Duodenal mucosa (tissue), 2 donors: ENCODE data around the gene VWA2.
"Not testable (repeated sequence)": the region's sequence is repeated elsewhere in the genome, so short reads cannot be mapped to it uniquely, and the experiment has no call there.

Source experiments
- H3K27ac ChIP-seq: one replicate; pipeline ENCODE4 v1.7.0; 2013; ENCODE audit warnings: low read depth, low read length
- H3K27me3 ChIP-seq, 2 donors: one replicate each; pipeline ENCODE4 v1.7.0; 2013; ENCODE audit warnings: low read length in 2 of 2, control low read depth in 1 of 2; ENCODE audit not compliant: insufficient read depth in 2 of 2, control insufficient read depth in 1 of 2
- H3K36me3 ChIP-seq, 2 donors: one replicate each; pipeline ENCODE4 v1.7.0; 2013; ENCODE audit warnings: low read length in 2 of 2, control low read depth in 1 of 2; ENCODE audit not compliant: insufficient read depth in 2 of 2, control insufficient read depth in 1 of 2
- H3K4me1 ChIP-seq, 2 donors: one replicate each; pipeline ENCODE4 v1.7.0; 2013; ENCODE audit warnings: low read length in 2 of 2, control low read depth in 1 of 2; ENCODE audit not compliant: insufficient read depth in 2 of 2, control insufficient read depth in 1 of 2
- H3K4me3 ChIP-seq, 2 donors: one replicate each; pipeline ENCODE4 v1.7.0; 2013; ENCODE audit warnings: low read length in 2 of 2, low read depth in 1 of 2
- H3K9ac ChIP-seq, 2 donors: one replicate each; pipeline ENCODE4 v1.7.0; 2013; ENCODE audit warnings: low read length in 2 of 2, low read depth in 1 of 2
- H3K9me3 ChIP-seq, 2 donors: one replicate each; pipeline ENCODE4 v1.7.0; 2013; ENCODE audit warnings: low read length in 2 of 2, control low read depth in 1 of 2; ENCODE audit not compliant: control insufficient read depth in 1 of 2

The VWA2 gene

DNA sequence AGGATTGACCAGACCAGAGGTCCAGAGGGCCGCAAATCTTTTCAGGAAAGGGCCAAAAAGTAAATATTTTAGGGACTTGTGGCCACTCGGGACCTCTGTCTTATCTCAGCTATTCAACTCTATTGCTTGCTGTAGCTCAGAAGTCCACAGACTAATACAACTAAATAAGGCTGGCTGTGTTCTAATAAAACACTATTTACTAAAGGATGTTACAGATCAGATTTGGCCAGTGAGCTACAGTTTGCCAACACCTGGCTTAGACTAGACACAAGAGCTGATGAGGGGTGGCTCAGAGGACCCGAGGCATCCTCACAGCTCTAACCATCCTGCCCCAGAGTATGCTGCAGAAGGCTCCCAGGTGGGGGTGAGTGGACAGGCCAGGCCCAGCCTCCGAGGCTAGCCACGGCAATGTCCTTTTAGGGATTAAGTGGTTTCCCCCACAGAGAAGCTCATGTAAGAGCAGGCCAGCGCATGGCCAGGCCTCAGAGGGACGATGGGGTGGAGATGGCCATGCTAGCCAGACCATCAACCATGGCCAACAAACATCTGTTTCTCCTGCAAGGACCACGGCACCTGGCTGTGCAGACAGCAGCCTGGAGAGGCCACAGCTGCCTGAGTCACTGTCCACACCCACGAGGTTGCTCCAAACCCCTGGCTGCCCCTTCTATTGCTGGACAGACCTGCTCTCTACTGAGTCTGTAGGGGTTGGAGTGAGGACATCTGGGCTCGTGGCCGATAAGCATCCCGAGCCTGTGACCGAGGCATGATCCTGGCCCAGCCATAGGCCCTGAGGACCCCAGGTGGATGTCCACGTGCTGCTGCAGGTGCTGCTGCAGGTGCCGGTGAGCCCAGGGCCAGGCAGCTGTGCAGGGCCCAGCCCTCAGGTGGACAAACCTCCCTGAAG lies 88.7 kb downstream of the VWA2 start:
- Histone ChIP-seq H3K27me3 (no peaks in the 10 kb centered on the region), H3K4me1 (no peaks in the 10 kb centered on the region), H3K9me3 (no peaks in the 10 kb centered on the region), H3K9ac (no peak overlapping the region), H3K27ac (no peak overlapping the region), H3K36me3 (no peaks in the 10 kb centered on the region), H3K4me3 (no peak overlapping the region)

DNA sequence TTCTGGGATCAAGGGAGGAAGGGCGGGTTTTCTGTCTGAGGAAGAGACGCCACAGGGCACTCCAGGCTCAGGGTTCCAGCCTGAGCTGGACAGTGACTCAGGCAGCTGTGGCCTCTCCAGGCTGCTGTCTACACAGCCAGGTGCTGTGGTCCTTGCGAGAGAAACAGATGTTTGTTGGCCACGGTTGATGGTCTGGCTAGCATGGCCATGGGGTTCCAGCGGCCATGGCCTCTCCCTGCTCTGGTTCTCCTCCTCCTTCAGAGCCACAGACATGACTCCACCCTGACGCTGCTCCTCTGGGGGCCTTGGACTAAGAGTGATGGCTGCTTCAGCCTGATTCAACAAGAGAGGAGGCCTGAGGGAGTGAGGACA lies 89.4 kb downstream of the VWA2 start:
- Histone ChIP-seq H3K27ac (no peak overlapping the region), H3K36me3 (no peaks in the 10 kb centered on the region)

DNA sequence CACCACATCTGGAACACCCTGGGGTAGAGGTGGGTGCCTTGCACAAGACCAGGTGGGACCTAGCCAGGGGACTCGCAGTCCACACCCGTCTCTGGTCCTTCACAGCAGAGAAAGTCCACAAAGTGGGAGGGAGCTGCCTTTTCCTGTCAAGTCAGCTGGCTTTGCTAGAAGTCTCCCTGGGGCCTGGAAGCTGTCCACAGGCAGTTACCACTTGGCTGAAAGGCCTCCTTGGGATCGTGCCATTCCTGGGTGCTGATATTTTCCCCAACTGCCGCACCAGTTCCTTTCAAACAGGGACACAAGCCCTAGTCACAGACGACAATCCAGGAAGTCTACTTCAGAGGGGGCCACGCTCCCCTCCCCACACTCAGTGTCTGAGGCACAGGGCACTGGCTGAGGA lies 89.8 kb downstream of the VWA2 start:
- no peaks in the 10 kb centered on the region for H3K27me3 ChIP-seq
- H3K36me3 ChIP-seq: no peaks in the 10 kb centered on the region
- no peak overlapping the region for H3K4me3 ChIP-seq
- no peaks in the 10 kb centered on the region for H3K4me1 ChIP-seq
- H3K27ac ChIP-seq: no peak overlapping the region
- H3K9ac ChIP-seq: no peak overlapping the region
- no peaks in the 10 kb centered on the region for H3K9me3 ChIP-seq

More for the DNA sequence above, 89.4 kb downstream of the VWA2 start:
- no peaks in the 10 kb centered on the region for H3K4me1 ChIP-seq
- H3K27me3 ChIP-seq: no peaks in the 10 kb centered on the region
- H3K4me3 ChIP-seq: no peak overlapping the region
- H3K9ac ChIP-seq: no peak overlapping the region
- H3K9me3 ChIP-seq: no peaks in the 10 kb centered on the region

DNA sequence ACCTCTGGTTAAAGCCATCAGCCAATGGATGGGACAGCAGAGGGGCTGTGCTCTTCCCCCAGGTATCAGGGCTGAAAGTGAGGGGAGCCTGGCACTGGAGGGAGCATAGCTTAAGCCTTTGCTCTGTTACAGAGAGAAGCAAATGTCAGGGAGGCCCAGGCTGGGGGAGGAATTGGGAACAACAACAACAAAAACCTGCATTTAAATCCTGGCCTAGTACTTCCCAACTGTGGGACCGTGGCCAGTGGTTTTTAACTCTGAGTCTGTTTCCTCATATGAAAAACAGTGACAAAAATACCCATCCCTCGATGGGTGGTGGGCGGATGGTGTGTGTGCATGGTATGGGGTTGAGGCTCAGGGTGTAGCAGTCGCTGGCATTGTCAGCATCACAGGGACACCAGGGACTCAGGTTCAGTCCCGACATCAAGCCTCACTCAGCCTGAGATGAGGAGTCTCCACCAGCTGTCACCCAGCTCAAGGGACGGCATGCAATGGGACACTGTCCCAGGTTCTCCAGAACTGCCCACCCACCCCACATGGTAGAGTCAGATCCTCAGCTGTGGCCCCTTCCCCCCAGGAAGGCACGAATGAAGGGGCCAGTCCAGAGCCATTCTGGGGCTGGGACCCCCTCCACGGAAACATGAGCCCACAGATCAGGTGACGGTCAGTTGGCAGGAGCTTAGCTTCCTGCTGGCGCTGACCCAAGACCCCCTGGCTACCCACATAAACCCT lies 90.7 kb downstream of the VWA2 start:
- Histone ChIP-seq H3K9ac (no peak overlapping the region), H3K4me1 (no peaks in the 10 kb centered on the region), H3K4me3 (no peak overlapping the region), H3K27ac (no peak overlapping the region), H3K36me3 (no peaks in the 10 kb centered on the region), H3K9me3 (no peaks in the 10 kb centered on the region), H3K27me3 (no peaks in the 10 kb centered on the region)

DNA sequence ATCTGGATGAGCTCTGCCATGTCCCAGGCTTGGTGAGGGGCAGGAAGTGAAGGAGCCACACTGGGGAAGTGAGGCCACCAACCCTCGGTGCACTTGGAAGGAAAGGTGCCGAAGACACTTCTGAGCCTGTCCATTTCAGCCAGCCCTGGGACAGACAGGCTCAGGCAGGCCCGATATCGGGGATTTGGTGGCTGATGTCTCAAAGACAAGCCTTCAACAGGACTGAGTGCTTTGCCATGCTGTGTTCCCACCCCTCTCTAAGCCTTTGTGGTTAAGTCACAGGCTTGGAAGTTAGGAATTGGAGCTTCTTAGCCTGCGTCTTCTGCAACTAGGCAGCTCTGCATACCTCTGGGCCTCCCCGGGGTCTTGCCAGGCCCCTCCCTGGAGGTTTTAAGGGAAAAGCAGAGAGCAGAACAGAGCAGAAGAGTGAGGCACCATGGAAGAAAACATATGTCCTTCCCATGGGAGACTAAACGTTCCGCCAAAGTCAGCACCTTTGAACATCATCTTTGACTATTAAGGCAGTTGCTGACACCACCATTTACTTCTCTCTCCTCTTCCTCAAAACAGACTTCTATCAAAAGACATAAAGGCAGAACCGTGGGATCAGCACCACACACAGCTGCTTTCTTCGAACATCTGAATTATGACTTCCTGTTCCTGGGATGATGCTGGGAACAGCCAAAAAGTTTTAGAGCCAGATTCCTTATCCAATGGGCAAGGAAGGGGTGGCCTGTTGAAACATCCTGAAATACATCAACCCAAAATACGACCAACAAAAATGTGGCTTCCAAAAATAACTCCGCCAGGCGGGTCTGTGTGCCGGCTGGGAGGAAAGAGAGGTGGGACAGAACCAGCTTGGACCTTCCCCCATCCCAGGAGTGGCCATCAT lies 93.5 kb downstream of the VWA2 start:
- H3K27me3 ChIP-seq: no peaks in the 10 kb centered on the region
- H3K27ac ChIP-seq: no peak overlapping the region
- no peaks in the 10 kb centered on the region for H3K9me3 ChIP-seq
- no peaks in the 10 kb centered on the region for H3K36me3 ChIP-seq
- H3K9ac ChIP-seq: no peak overlapping the region
- H3K4me1 ChIP-seq: no peaks in the 10 kb centered on the region
- no peak overlapping the region for H3K4me3 ChIP-seq

DNA sequence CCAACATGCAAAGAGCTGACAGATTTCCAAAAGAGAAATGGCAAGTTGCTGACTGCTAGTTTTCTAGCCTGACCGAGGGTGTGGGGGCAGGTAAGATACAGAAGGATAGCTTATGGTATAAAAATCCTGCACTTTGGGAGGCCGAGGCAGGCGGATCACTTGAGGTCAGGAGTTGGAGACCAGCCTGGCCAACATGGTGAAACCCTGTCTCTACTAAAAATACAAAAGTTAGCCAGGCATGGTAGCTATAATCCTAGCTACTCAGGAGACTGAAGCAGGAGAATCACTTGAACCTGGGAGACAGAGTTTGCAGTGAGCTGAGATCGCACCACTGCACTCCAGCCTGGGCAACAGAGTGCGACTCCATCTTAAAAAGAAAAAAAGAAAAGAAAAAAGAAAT lies 94.4 kb downstream of the VWA2 start:
- H3K4me3 ChIP-seq, H3K27ac ChIP-seq, H3K4me1 ChIP-seq, H3K9ac ChIP-seq, H3K9me3 ChIP-seq, H3K27me3 ChIP-seq, H3K36me3 ChIP-seq: not testable (repeated sequence)

DNA sequence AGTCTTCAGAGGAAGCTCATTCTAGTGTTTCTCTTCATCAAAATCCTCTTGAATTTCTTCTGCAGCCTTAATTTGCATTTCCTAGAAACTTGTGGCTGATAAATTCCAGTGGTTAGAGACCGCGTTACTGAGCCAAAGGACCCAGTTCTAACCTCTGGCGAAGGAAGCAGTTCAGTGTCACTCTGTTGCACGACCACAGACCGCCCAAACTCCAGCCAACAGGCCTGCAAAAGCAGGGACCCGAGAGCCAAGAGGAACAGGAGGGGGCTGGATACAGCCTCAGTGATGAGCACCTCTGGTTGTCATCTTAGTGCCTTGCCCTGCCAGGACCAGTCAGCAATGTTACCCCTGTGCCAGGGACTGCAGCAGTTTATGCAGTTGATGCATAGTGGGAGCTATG lies 95.2 kb downstream of the VWA2 start:
- Histone ChIP-seq H3K9me3 (no peaks in the 10 kb centered on the region), H3K27me3 (no peaks in the 10 kb centered on the region), H3K36me3 (no peaks in the 10 kb centered on the region), H3K9ac (no peak overlapping the region), H3K27ac (no peak overlapping the region), H3K4me1 (no peaks in the 10 kb centered on the region), H3K4me3 (no peak overlapping the region)

DNA sequence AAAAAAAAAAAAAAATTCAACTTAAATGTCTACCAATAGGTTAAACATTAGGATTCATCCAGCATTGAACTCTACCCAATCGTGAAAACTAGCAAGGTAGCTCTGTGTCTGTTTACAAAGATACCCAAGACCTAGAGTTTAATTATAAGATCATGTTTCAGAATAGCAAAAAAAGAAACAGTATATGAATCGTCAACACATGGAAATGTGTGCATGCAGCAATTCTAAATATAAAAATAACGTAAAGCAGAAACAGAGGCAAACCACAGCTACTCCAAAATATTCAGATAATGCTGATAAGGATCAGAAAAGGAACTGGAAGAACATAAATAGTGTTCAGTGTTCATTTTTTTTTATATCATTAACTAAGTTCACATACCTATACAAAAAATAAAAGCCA lies 96.6 kb downstream of the VWA2 start:
- no peak overlapping the region for H3K4me3 ChIP-seq
- no peak overlapping the region for H3K9ac ChIP-seq
- no peaks in the 10 kb centered on the region for H3K9me3 ChIP-seq
- no peaks in the 10 kb centered on the region for H3K27me3 ChIP-seq
- no peak overlapping the region for H3K27ac ChIP-seq
- H3K4me1 ChIP-seq: no peaks in the 10 kb centered on the region
- H3K36me3 ChIP-seq: no peaks in the 10 kb centered on the region

DNA sequence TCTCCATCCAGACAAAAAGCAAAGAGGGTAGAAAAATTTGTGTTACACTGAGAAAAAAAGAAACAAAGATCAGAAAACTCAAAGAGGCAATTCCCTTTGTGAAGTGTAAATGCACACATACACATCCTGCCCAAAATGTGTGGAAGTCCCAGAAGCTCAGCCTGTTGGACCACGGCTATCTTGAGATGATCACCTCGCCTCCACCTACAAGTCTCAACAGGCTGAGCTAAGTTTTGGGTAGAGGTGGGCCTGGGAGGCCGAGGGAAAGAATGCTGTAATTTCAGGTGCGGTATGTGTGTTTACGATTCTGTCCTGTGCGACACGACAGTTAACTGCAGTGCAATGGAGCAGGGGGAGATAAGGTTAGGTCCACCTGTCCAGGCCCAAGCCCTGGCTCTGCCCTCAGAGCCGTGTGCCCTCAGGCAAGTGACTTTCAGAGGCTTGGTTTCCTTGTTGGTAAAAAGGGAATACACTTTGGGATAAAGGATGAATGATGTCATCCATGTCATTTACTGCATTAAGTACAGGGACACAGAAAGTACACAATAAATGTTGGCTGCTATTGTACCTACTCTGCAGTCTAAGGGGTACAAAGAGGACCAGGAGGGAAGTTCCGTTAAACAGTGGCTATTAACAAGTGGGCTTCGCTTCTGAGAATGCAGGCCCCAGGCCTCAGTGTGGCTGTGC lies 97.9 kb downstream of the VWA2 start:
- Histone ChIP-seq H3K9ac (no peak overlapping the region), H3K36me3 (no peaks in the 10 kb centered on the region), H3K27ac (no peak overlapping the region), H3K4me3 (no peak overlapping the region), H3K4me1 (no peaks in the 10 kb centered on the region), H3K9me3 (no peaks in the 10 kb centered on the region), H3K27me3 (no peaks in the 10 kb centered on the region)
